Lower leg skin (tissue), 3 donors: ENCODE measurements around the gene CREBRF.

Source experiments
- CTCF ChIP-seq, 3 donors: fragments of 450-650 bp; IDR thresholded peaks; one replicate each; pipeline ENCODE4 v1.5.1; 2016; ENCODE audit warnings: antibody characterized with exemption in 3 of 3, mild to moderate bottlenecking in 3 of 3, moderate library complexity in 2 of 3
- POLR2A ChIP-seq, 2 donors: fragments of 450-650 bp; IDR thresholded peaks; one replicate each; pipeline ENCODE4 v1.6.1; 2016 to 2017; ENCODE audit warnings: antibody characterized with exemption in 2 of 2, mild to moderate bottlenecking in 1 of 2, moderate library complexity in 1 of 2

DNA sequence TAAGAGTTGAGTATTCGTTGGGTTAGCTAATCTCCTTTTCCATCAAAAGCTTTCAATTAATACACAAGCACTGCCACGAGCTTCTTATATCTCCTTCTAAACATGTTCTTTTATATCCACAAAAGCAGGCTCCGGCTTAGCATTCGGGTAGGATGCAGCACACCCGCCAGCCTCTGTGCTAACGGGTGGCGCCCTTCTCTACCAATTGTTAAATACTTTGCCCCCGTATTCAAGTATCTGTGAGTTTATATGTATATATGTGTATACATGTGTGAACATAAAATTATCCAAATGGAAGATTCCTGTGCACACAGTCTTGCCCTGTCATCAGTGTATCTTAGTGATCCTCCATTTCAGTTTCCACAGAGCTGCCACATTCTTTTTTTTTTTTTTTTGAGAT, 116.0 kb downstream of the CREBRF start:
- no peak for TF ChIP-seq CTCF (IDR thresholded peaks at IDR 0.05)
- TF ChIP-seq POLR2A (IDR thresholded peaks at IDR 0.05), result no peak
